Pancreas (tissue), 10 donors: ENCODE measurements around the gene MTARC2. TPM values are rescaled to one million over a fixed set of nuclear protein-coding genes. Genes with fewer than 3 reads are reported as not detected.

Experiments used
- ATAC-seq, 4 donors: fragments of 200-7000 bp; cut with Tn5 transposase; one replicate each; pipeline versions ENCODE4 v1.8.0 to v1.9.1; 2020; ENCODE audit warnings: mild to moderate bottlenecking in 4 of 4, moderate library complexity in 4 of 4
- DNase-seq, 6 donors: peaks; one replicate each; pipeline ENCODE4 v3.0.0-alpha.2; 2020
- FAIRE-seq: peaks from 2 replicates; lab custom pipeline; 2012; peaks lifted over from hg19 to GRCh38; lab: Jason Lieb, UNC
- H3K27ac ChIP-seq, 4 donors: fragments of 200-600 bp; sonication (generic); 1 replicate in 3 of 4; 2 replicates in 1 of 4; pipeline versions ENCODE4 v1.5.0 to v1.8.0; 2020
- H3K27me3 ChIP-seq, 4 donors: fragments of 200-600 bp; one replicate each; pipeline ENCODE4 v1.8.0; 2021
- H3K36me3 ChIP-seq, 3 donors: fragments of 200-600 bp; sonication (generic) in 1 of 3; one replicate each; pipeline versions ENCODE4 v1.5.0 to v1.8.0; 2020 to 2021
- H3K4me1 ChIP-seq, 3 donors: fragments of 200-600 bp; one replicate each; pipeline ENCODE4 v1.8.0; 2021
- H3K4me3 ChIP-seq, 4 donors: fragments of 200-600 bp; sonication (generic) in 2 of 4; one replicate each; pipeline versions ENCODE4 v1.5.0 to v1.8.0; 2020 to 2021
- H3K9me3 ChIP-seq, 4 donors: fragments of 200-600 bp; one replicate each; pipeline ENCODE4 v1.8.0; 2021
- WGBS, 2 donors: extraction: QIAGEN DNeasy Blood & Tissue Kit; methylation state at CpG; one replicate each; pipeline ENCODE4 v1.1.7; 2013; 5-methylcytosine and 5-hydroxymethylcytosine counted together
- intact Hi-C, 3 donors: fragments of 100-400 bp; cut with DNase I; formaldehyde crosslinking; loops; one replicate each; pipeline versions ENCODE4 v1.11.1 to v1.14.2; 2022
- polyA plus RNA-seq, 2 donors: library from polyadenylated mRNA; stranded (reverse); fragments of 200-250 nt; gene quantifications; one replicate each; pipeline ENCODE4 v1.2.3, GENCODE V29; 2013
- total RNA-seq, 6 donors: library from RNA; stranded (reverse); fragmentation: NEBNext Ultra II Directional in 4 of 6; extraction: Animal tissue kit (Norgen Biotek cat#: 25700) in 4 of 6; gene quantifications; one replicate each; pipeline versions ENCODE4 v1.2.1 to v1.2.4, GENCODE V29; 2021 to 2023
- TF ChIP-seq, protein P1 (sequence below), 4 donors: fragments of 200-600 bp; sonication (generic) in 3 of 4; IDR thresholded peaks; one replicate each; pipeline versions ENCODE4 v1.5.0 to v1.8.0; 2021; ENCODE audit warnings: antibody characterized with exemption in 4 of 4
- donor health status: healthy with polysubstance abuse.
- donor health status: DM: no; HTN: no; CAD: no; lungs with moderate emphysema.
- donor health status: DM: no; HTN: no; CAD: no.
- donor health status: control.
- donor health status: control.
- donor health status: Bipolar disorder and iron deficiency.
- donor health status: DM: yes; HTN: yes; CAD: no.
- donor health status: DM: no; HTN: no; CAD: no.
- donor health status: DM: no; HTN: no; CAD: no.
- donor health status: DM: yes; HTN: yes; CAD: no.

The MTARC2 gene
- total and polyA plus RNA-seq, 8 donors: 12.2 to 27.0 (median 16.6) TPM

- DNase-seq (no peak), FAIRE-seq (no peak), ATAC-seq (no peak)
- no peaks in the 10 kb centered on the region for H3K36me3 ChIP-seq
- WGBS, 2 donors: 74 to 76% methylated on average over 9 of the region's 9 CpGs
- TF ChIP-seq, protein P1, sequence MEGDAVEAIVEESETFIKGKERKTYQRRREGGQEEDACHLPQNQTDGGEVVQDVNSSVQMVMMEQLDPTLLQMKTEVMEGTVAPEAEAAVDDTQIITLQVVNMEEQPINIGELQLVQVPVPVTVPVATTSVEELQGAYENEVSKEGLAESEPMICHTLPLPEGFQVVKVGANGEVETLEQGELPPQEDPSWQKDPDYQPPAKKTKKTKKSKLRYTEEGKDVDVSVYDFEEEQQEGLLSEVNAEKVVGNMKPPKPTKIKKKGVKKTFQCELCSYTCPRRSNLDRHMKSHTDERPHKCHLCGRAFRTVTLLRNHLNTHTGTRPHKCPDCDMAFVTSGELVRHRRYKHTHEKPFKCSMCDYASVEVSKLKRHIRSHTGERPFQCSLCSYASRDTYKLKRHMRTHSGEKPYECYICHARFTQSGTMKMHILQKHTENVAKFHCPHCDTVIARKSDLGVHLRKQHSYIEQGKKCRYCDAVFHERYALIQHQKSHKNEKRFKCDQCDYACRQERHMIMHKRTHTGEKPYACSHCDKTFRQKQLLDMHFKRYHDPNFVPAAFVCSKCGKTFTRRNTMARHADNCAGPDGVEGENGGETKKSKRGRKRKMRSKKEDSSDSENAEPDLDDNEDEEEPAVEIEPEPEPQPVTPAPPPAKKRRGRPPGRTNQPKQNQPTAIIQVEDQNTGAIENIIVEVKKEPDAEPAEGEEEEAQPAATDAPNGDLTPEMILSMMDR (IDR thresholded peaks at IDR 0.05): no peak
- H3K4me1 ChIP-seq: no peaks in the 10 kb centered on the region
- H3K27ac ChIP-seq: no peak overlapping the region
- H3K27me3 ChIP-seq: no peaks in the 10 kb centered on the region
- intact Hi-C loops: no loop called here
- H3K9me3 ChIP-seq: no peaks in the 10 kb centered on the region
- no peak overlapping the region for H3K4me3 ChIP-seq
Measured at GRCh38 chr1:220824031-220824989, 76.2 kb downstream of the MTARC2 start.

- TF ChIP-seq, protein P1 (IDR thresholded peaks at IDR 0.05): no peak
- Histone ChIP-seq H3K4me1 (no peaks in the 10 kb centered on the region), H3K9me3 (no peaks in the 10 kb centered on the region), H3K27ac (no peak overlapping the region), H3K36me3 (no peaks in the 10 kb centered on the region), H3K27me3 (no peaks in the 10 kb centered on the region), H3K4me3 (no peak overlapping the region)
- intact Hi-C loops: no loop called here
- ATAC-seq (no peak), FAIRE-seq (no peak), DNase-seq (no peak)
- 57 to 59% methylated on average over 6 of the region's 6 CpGs for WGBS, 2 donors
Measured at GRCh38 chr1:220825819-220826551, 77.9 kb downstream of the MTARC2 start.

DNA sequence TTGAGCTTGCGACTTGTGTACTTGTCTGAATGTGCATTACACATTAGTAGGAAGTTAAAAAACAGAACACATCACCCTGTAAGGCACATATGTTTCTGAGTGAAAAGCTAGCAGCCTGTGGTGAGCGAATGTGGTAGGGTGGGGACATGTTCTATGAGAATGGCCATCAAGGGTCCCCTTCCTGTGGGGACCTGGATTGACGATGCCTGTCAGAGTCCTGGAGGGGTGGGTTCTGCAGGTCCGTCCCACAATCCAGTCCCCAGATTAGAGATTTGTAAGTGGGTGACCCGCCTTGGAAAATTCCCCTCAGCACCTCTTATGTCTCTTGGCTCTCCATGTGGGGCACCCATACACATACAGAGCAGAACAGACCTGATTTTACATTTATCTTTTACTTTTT lies 78.6 kb downstream of the MTARC2 start:
- no peak for FAIRE-seq
- no peak overlapping the region for H3K27ac ChIP-seq
- WGBS, 2 donors: 85 to 91% methylated on average over 5 of the region's 5 CpGs

GRCh38 chr1:220827445-220828178 lies 79.5 kb downstream of the MTARC2 start:
- H3K36me3 ChIP-seq: no peaks in the 10 kb centered on the region
- no peaks in the 10 kb centered on the region for H3K9me3 ChIP-seq
- no peaks in the 10 kb centered on the region for H3K27me3 ChIP-seq
- 65 to 72% methylated on average over 4 of the region's 4 CpGs for WGBS, 2 donors
- H3K4me1 ChIP-seq: no peaks in the 10 kb centered on the region
- intact Hi-C loops: no loop called here
- no peak overlapping the region for H3K27ac ChIP-seq
- DNase-seq (no peak), FAIRE-seq (no peak), ATAC-seq (no peak)
- H3K4me3 ChIP-seq: no peak overlapping the region
- TF ChIP-seq, protein P1 (IDR thresholded peaks at IDR 0.05): no peak

More for the DNA sequence above, 78.6 kb downstream of the MTARC2 start:
- no peaks in the 10 kb centered on the region for H3K9me3 ChIP-seq
- ATAC-seq: no peak
- H3K4me1 ChIP-seq: no peaks in the 10 kb centered on the region
- no peaks in the 10 kb centered on the region for H3K27me3 ChIP-seq
- H3K36me3 ChIP-seq: no peaks in the 10 kb centered on the region
- TF ChIP-seq, protein P1 (IDR thresholded peaks at IDR 0.05): no peak
- no peak overlapping the region for H3K4me3 ChIP-seq
- DNase-seq: no peak
- intact Hi-C loops: no loop called here
